Stimulated activated CD4-positive, alpha-beta T cell treated with anti-CD3 and anti-CD28 coated beads, Interleukin-1b, Interleukin-23, amount 100 ng/mL, for 24 hours (primary cell): Measurements from ENCODE around the gene NCAPD2.
A peak's percentile ranks its signal among the peaks of the same experiment; 100 is the strongest.

Source experiments
- DNase-seq, 4 experiments: peaks; one replicate each; pipeline ENCODE4 v3.0.0-alpha.2; 2020; ENCODE audit warnings: low read depth in 4 of 4, low spot score in 1 of 4

Gene NCAPD2

GRCh38 chr12:6493497-6494257 lies at the start of gene NCAPD2:
Gene NCAPD2, plus strand, starts transcription at chr12:6494102. Its CDS starts 997 bp downstream, at chr12:6495099.
- peak; percentile 76 to 92 (median 83) for DNase-seq

GRCh38 chr12:6444704-6445688 lies 48.9 kb upstream of the NCAPD2 start, which contains the start of gene CD27:
Gene CD27, plus strand, starts transcription at chr12:6444955. Its CDS starts 141 bp downstream, at chr12:6445096.
- no peak for DNase-seq

- DNase-seq: no peak
These were observed 43.6 kb upstream of the NCAPD2 start for GRCh38 chr12:6450091-6450868.

GRCh38 chr12:6450869-6451347 lies 43.0 kb upstream of the NCAPD2 start:
- no peak for DNase-seq

- DNase-seq: peak in 3 of 4 experiments; percentile 60 to 71 (median 66)
These were observed 42.3 kb upstream of the NCAPD2 start, which contains the start of gene TAPBPL for GRCh38 chr12:6451348-6452244. Gene TAPBPL, plus strand, starts transcription at chr12:6452042. Its CDS starts 207 bp downstream, at chr12:6452249.

- DNase-seq: no peak
These were observed 41.5 kb upstream of the NCAPD2 start for GRCh38 chr12:6452245-6452943.

GRCh38 chr12:6452944-6453630 lies 40.8 kb upstream of the NCAPD2 start:
- DNase-seq: no peak

- DNase-seq: no peak
These were observed 36.5 kb upstream of the NCAPD2 start for GRCh38 chr12:6457220-6457945.

GRCh38 chr12:6458281-6459003 lies 35.5 kb upstream of the NCAPD2 start:
- DNase-seq: no peak

GRCh38 chr12:6459004-6459337 lies 34.9 kb upstream of the NCAPD2 start:
- DNase-seq: no peak

- no peak for DNase-seq
These were observed 33.0 kb upstream of the NCAPD2 start for GRCh38 chr12:6460751-6461371.

- peak in 2 of 4 experiments; percentile 64 to 79 for DNase-seq
These were observed 32.3 kb upstream of the NCAPD2 start for GRCh38 chr12:6461401-6462233.

GRCh38 chr12:6462234-6462995 lies 31.5 kb upstream of the NCAPD2 start:
- no peak for DNase-seq

- DNase-seq: no peak
These were observed 30.7 kb upstream of the NCAPD2 start for GRCh38 chr12:6463216-6463615.

GRCh38 chr12:6463858-6464257 lies 30.0 kb upstream of the NCAPD2 start:
- DNase-seq: no peak
